ENCODE measurements around the gene MAP3K3. TPM values are rescaled to one million over a fixed set of nuclear protein-coding genes. Genes with fewer than 3 reads are reported as not detected.
A peak's percentile ranks its signal among the peaks of the same experiment; 100 is the strongest.

The MAP3K3 gene
- total RNA-seq, 3 donors from 2014 or later (not counting 1 experiment from before 2014, with no cell fraction given): 82.0 to 89.2 (median 88.5) TPM

DNA sequence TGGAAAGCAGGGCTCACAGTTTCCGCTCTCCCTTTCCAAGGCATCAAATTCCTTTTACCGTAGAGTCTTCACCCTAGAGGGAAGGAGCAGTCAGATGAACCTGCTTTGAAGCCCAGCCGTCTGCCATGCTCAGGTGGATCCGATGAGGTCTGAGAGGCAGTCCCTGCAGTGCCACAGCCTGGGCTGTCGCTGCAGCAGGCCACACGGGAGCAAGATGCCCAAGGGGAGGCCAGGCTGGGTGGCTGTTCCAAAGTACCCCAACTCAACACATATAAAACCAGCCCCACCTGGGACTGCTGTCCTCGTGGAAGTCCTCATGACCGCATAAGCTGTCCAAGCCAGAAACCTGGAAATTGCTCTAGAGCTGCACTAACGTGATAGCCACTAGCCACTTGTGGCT, 82.6 kb downstream of the MAP3K3 start:
- intact Hi-C loops (cut with micrococcal nuclease): loop anchor here (5.0 kb wide), 1 partner anchor 278 kb away; no protein-coding TSS in a partner anchor
- Mint-ChIP-seq H3K27ac (peak overlapping the region; percentile 92 to 97), H3K4me1 (peaks cover 71 to 73% of the 10 kb centered on the region in 2 donors), H3K36me3 (no peaks in the 10 kb centered on the region), H3K4me3 (peak overlapping the region; percentile 45), H3K27me3 (ENCODE audit: low read depth in 2 of 2) (no peaks in the 10 kb centered on the region), H3K9me3 (no peaks in the 10 kb centered on the region)
- Histone ChIP-seq H3K4me3 (ENCODE audit: low read length) (no peak overlapping the region), H3K27ac (ENCODE audit: low read length) (peak overlapping the region; percentile 69), H3K4me1 (ENCODE audit: control insufficient read depth, insufficient read depth, low read length) (peaks cover 87% of the 10 kb centered on the region), H3K36me3 (ENCODE audit: control insufficient read depth, insufficient read depth, low read length) (peaks cover 13% of the 10 kb centered on the region), H3K9me3 (ENCODE audit: control insufficient read depth, insufficient read depth, low read length) (no peaks in the 10 kb centered on the region), H3K27me3 (ENCODE audit: control insufficient read depth, insufficient read depth, low read length) (no peaks in the 10 kb centered on the region)
- no peak for ATAC-seq
- DNase-seq: no peak
- TF ChIP-seq, protein P1, sequence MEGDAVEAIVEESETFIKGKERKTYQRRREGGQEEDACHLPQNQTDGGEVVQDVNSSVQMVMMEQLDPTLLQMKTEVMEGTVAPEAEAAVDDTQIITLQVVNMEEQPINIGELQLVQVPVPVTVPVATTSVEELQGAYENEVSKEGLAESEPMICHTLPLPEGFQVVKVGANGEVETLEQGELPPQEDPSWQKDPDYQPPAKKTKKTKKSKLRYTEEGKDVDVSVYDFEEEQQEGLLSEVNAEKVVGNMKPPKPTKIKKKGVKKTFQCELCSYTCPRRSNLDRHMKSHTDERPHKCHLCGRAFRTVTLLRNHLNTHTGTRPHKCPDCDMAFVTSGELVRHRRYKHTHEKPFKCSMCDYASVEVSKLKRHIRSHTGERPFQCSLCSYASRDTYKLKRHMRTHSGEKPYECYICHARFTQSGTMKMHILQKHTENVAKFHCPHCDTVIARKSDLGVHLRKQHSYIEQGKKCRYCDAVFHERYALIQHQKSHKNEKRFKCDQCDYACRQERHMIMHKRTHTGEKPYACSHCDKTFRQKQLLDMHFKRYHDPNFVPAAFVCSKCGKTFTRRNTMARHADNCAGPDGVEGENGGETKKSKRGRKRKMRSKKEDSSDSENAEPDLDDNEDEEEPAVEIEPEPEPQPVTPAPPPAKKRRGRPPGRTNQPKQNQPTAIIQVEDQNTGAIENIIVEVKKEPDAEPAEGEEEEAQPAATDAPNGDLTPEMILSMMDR (IDR thresholded peaks at IDR 0.05): no peak
- 87% methylated on average over 9 of the region's 9 CpGs for WGBS (ENCODE audit: insufficient coverage)

DNA sequence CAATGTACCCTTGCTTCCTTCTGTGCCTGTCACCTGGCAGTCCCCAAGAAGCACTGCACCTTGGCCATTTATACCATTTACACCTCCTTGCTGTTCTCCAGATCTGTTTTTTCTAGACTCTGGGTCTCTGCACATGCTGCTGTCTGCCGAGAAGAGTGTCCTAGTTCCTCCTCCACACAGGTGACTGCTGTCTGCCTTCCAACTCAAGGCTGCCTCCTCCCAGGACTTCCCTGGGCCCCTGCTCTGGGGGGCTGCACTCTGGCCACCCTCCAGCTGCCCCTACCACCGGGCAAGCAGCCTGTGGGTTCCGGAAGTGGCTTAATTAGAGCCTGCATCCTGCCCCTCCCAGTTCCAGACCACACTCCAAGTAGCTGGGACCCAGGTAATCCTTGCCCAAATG, 83.4 kb downstream of the MAP3K3 start:
- Mint-ChIP-seq H3K9me3 (no peaks in the 10 kb centered on the region), H3K36me3 (no peaks in the 10 kb centered on the region), H3K4me1 (peaks cover 78 to 80% of the 10 kb centered on the region in 2 donors), H3K4me3 (peak overlapping the region; percentile 74), H3K27ac (peak overlapping the region; percentile 92 to 97), H3K27me3 (ENCODE audit: low read depth in 2 of 2) (no peaks in the 10 kb centered on the region)
- Histone ChIP-seq H3K27me3 (ENCODE audit: control insufficient read depth, insufficient read depth, low read length) (no peaks in the 10 kb centered on the region), H3K9me3 (ENCODE audit: control insufficient read depth, insufficient read depth, low read length) (no peaks in the 10 kb centered on the region), H3K36me3 (ENCODE audit: control insufficient read depth, insufficient read depth, low read length) (peaks cover 15% of the 10 kb centered on the region), H3K27ac (ENCODE audit: low read length) (peak overlapping the region; percentile 69), H3K4me3 (ENCODE audit: low read length) (no peak overlapping the region), H3K4me1 (ENCODE audit: control insufficient read depth, insufficient read depth, low read length) (peaks cover 94% of the 10 kb centered on the region)
- intact Hi-C loops (cut with micrococcal nuclease): loop anchor here (5.0 kb wide), 1 partner anchor 278 kb away; no protein-coding TSS in a partner anchor
- TF ChIP-seq, protein P1 (IDR thresholded peaks at IDR 0.05): no peak
- WGBS (ENCODE audit: insufficient coverage): 9% methylated on average over 3 of the region's 3 CpGs
- ATAC-seq (no peak), DNase-seq (peak in 1 of 2 donors; percentile 48)

DNA sequence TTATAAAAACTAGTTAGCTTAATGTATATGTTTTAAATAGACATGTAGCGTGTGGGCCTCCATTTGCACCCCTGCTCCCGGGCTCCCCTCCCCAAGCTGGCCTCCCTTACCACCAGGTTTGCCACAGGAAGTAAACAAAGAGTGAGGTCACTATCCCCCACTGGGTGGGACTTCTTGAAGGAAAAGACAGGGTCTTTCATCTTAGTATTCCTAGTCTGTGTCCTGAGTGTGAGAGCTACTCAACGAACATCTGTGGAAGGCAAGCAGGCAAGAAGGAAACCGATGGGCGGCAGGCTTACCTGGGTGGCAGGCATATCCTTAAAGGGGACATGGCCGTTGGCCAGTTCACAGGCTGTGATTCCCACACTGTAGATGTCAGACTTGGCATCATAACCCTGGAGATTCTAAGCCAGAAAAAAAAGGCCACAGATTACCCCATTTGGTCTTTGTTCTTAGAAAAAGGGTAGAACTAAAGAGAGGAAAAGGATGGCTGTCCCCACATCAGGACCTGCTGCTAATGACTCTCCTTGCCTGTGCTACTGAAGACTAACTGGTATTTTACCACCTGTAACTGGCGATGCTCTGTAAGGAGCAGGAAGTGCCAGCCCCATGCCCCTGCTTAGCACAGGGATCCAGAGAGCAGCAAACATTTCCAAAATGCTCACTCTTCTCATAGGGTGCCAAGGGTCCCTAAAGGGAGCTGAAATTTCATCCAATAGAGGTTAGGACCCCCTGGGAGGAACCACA, 84.3 kb downstream of the MAP3K3 start:
- Mint-ChIP-seq H3K9me3 (no peaks in the 10 kb centered on the region), H3K27ac (peak overlapping the region; percentile 92 to 97), H3K4me3 (peak overlapping the region; percentile 74), H3K4me1 (peaks cover 71 to 73% of the 10 kb centered on the region in 2 donors), H3K36me3 (no peaks in the 10 kb centered on the region), H3K27me3 (ENCODE audit: low read depth in 2 of 2) (no peaks in the 10 kb centered on the region)
- H3K27ac ChIP-seq (ENCODE audit: low read length): peak overlapping the region; percentile 69
- DNase-seq (peak in 1 of 2 donors; percentile 59), ATAC-seq (peak in 1 of 3 donors; percentile 7)
- peaks cover 15% of the 10 kb centered on the region for H3K36me3 ChIP-seq (ENCODE audit: control insufficient read depth, insufficient read depth, low read length)
- no peak overlapping the region for H3K4me3 ChIP-seq (ENCODE audit: low read length)
- peaks cover 87% of the 10 kb centered on the region for H3K4me1 ChIP-seq (ENCODE audit: control insufficient read depth, insufficient read depth, low read length)
- WGBS (ENCODE audit: insufficient coverage): 47% methylated on average over 5 of the region's 7 CpGs
- H3K27me3 ChIP-seq (ENCODE audit: control insufficient read depth, insufficient read depth, low read length): no peaks in the 10 kb centered on the region
- TF ChIP-seq, protein P1 (IDR thresholded peaks at IDR 0.05): no peak
- no peaks in the 10 kb centered on the region for H3K9me3 ChIP-seq (ENCODE audit: control insufficient read depth, insufficient read depth, low read length)
- intact Hi-C loops (cut with micrococcal nuclease): loop anchor here (5.0 kb wide), 1 partner anchor 279 kb away; no protein-coding TSS in a partner anchor
